ENCODE measurements around the gene CTSH. TPM values are rescaled to one million over a fixed set of nuclear protein-coding genes. Genes with fewer than 3 reads are reported as not detected.

The CTSH gene
- total and polyA plus RNA-seq, 7 donors = 37.4 to 274 (median 96.7) TPM

DNA sequence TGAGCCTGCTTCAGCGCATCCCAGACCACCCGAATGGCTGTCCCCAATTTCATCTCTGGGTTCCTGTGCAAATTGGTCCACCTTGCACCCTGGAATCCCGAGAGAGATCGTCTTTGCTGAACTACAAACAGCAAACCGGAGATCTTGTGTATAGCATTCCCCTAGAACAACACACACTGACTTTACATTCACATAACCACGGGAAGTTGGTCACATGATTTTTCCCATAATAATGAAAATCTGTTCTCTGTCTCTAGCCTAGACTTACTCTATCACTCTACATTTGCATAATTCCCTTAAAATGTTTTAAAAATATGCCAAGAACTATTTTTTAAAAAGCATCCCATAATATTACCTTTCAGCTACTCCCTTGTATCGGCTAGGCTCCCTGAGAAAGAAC is 34.6 kb downstream of the CTSH start:
- peaks cover 0 to 65% (median 44%) of the 10 kb centered on the region in 4 donors for H3K4me1 ChIP-seq
- intact Hi-C loops (cut with DNase I) = loop anchor here (5.0 kb wide), 2 partner anchors 67 to 272 kb away; no protein-coding TSS in a partner anchor
- no peak for TF ChIP-seq POLR2AphosphoS5 (IDR thresholded peaks at IDR 0.05)
- TF ChIP-seq CTCF (IDR thresholded peaks at IDR 0.05) = no peak
- TF ChIP-seq POLR2A (IDR thresholded peaks at IDR 0.05) = no peak
- TF ChIP-seq EP300 (IDR thresholded peaks at IDR 0.05) = no peak
- peaks cover 0 to 79% (median 18%) of the 10 kb centered on the region in 4 donors for H3K36me3 ChIP-seq
- H3K27ac ChIP-seq = peak overlapping the region in 2 of 4 donors; percentile 34 to 36
- no peak for DNase-seq
- no peaks in the 10 kb centered on the region for H3K27me3 ChIP-seq
- H3K9me3 ChIP-seq = no peaks in the 10 kb centered on the region
- no peak overlapping the region for H3K4me3 ChIP-seq
- WGBS, 2 donors = 87 to 88% methylated on average over 7 of the region's 7 CpGs

GRCh38 chr15:78909791-78910228 is 35.0 kb downstream of the CTSH start:
- Histone ChIP-seq H3K9me3 (no peaks in the 10 kb centered on the region), H3K4me3 (no peak overlapping the region), H3K27me3 (no peaks in the 10 kb centered on the region), H3K4me1 (peaks cover 0 to 60% (median 39%) of the 10 kb centered on the region in 4 donors), H3K27ac (peak overlapping the region in 2 of 4 donors; percentile 34 to 36), H3K36me3 (peaks cover 0 to 84% (median 19%) of the 10 kb centered on the region in 4 donors)
- no peak for TF ChIP-seq POLR2A (IDR thresholded peaks at IDR 0.05)
- TF ChIP-seq CTCF (IDR thresholded peaks at IDR 0.05) = peak; percentile 37 to 74 (median 53)
- no peak for TF ChIP-seq POLR2AphosphoS5 (IDR thresholded peaks at IDR 0.05)
- no peak for TF ChIP-seq EP300 (IDR thresholded peaks at IDR 0.05)
- no peak for DNase-seq
- intact Hi-C loops (cut with DNase I) = loop anchor here (5.0 kb wide), 3 partner anchors 32 to 272 kb away; no protein-coding TSS in a partner anchor
- WGBS, 2 donors = 57 to 68% methylated on average over 5 of the region's 5 CpGs

DNA sequence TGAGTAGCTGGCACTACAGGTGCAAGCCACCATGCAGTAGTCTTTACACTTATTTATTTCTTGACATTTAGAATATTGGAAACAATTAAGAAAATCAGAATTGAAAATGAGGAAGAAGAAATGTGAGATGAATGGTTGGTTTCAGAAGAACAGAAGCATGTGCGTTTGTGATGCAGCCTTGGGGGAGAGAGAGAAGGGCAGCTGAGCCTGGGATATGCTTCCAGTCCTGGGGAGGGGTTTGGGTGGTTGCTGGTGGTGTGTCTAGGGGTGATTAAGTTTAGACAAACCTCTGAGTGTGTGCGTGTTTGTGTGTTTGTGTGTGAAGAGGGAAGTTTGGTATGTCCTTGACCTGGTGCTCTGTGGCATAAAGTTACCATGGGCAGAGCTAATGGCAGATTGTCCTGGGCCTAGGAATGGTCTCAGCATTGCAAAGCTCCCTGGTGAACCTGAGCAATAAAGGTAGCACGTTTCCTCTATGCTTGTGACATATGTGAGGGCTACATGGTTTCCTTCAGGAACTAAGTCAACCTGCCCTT is 35.6 kb downstream of the CTSH start:
- H3K4me3 ChIP-seq = no peak overlapping the region
- peaks cover 0 to 89% (median 23%) of the 10 kb centered on the region in 4 donors for H3K36me3 ChIP-seq
- no peak for DNase-seq
- intact Hi-C loops (cut with DNase I) = loop anchor here (5.0 kb wide), 1 partner anchor 33 kb away; no protein-coding TSS in a partner anchor
- H3K4me1 ChIP-seq = peaks cover 0 to 54% (median 34%) of the 10 kb centered on the region in 4 donors
- no peak overlapping the region for H3K27ac ChIP-seq
- H3K27me3 ChIP-seq = no peaks in the 10 kb centered on the region
- 65 to 67% methylated on average over 3 of the region's 3 CpGs for WGBS, 2 donors
- no peaks in the 10 kb centered on the region for H3K9me3 ChIP-seq
- TF ChIP-seq CTCF (IDR thresholded peaks at IDR 0.05) = no peak
- TF ChIP-seq POLR2A (IDR thresholded peaks at IDR 0.05) = no peak
- no peak for TF ChIP-seq EP300 (IDR thresholded peaks at IDR 0.05)
- TF ChIP-seq POLR2AphosphoS5 (IDR thresholded peaks at IDR 0.05) = no peak

DNA sequence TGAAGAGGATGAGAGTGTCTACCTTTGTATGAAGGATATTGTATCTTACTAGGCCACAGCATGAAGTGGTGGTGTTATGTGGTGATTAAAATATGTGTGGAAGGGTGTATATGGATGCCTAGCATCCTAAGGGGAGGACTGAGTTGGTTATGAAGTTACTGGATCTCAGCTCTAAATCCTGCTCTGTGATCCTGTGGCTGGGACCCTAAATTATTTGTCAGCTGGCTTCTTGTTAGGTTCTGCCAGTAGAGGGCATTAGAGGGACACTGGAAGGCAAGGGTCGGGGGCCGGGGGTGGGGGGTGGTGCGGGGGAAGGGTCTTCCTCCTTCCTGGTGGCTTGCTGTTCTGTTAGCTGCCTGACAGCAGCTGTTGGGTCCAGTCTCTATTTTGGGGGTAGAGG is 37.3 kb downstream of the CTSH start:
- Histone ChIP-seq H3K27me3 (no peaks in the 10 kb centered on the region), H3K27ac (peak overlapping the region in 1 of 4 donors; percentile 46), H3K4me3 (no peak overlapping the region), H3K9me3 (no peaks in the 10 kb centered on the region), H3K4me1 (peaks cover 0 to 40% (median 23%) of the 10 kb centered on the region in 4 donors), H3K36me3 (peaks cover 0 to 95% (median 29%) of the 10 kb centered on the region in 4 donors)
- intact Hi-C loops (cut with DNase I) = loop anchor here (5.0 kb wide), 1 partner anchor 35 kb away; no protein-coding TSS in a partner anchor
- no peak for DNase-seq
- 39 to 48% methylated on average over 3 of the region's 3 CpGs for WGBS, 2 donors
- TF ChIP-seq POLR2A (IDR thresholded peaks at IDR 0.05) = no peak
- TF ChIP-seq CTCF (IDR thresholded peaks at IDR 0.05) = no peak

Data from sigmoid colon (tissue), 7 donors.